Activated CD8-positive, alpha-beta memory T cell treated with anti-CD3 and anti-CD28 coated beads, Interleukin-2, amount 50 U/mL, for 1 hour (primary cell): ENCODE measurements around the gene RPS15A.
"Not testable (repeated sequence)": the region's sequence is repeated elsewhere in the genome, so short reads cannot be mapped to it uniquely, and the experiment has no call there.

Experiments used
- DNase-seq: peaks from one replicate; pipeline ENCODE4 v3.0.0-alpha.2; 2020; ENCODE audit errors: extremely low read depth

The RPS15A gene

DNA sequence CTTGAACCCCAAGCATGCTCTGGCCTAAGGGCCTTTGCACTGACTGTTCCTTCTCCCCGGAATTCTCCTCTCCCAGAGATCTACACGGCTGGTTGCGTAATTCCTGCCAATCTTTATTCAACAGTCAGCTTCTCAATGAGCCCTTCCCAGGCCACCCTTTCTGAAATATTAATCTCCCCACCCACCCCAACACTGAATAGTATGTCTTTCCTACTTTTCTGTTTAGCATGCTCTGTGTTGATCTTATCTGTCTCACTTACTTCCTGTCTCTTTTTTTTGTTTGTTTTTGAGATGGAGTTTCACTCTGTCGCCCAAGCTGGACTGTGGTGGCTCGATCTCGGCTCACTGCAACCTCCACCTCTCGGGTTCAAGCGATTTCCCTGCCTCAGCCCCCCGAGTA lies 33.5 kb downstream of the RPS15A start:
- DNase-seq = not testable (repeated sequence)

- DNase-seq = not testable (repeated sequence)
Observed at GRCh38 chr16:18742870-18743269, 47.3 kb downstream of the RPS15A start.

GRCh38 chr16:18740027-18740426 lies 50.1 kb downstream of the RPS15A start:
- DNase-seq = not testable (repeated sequence)

DNA sequence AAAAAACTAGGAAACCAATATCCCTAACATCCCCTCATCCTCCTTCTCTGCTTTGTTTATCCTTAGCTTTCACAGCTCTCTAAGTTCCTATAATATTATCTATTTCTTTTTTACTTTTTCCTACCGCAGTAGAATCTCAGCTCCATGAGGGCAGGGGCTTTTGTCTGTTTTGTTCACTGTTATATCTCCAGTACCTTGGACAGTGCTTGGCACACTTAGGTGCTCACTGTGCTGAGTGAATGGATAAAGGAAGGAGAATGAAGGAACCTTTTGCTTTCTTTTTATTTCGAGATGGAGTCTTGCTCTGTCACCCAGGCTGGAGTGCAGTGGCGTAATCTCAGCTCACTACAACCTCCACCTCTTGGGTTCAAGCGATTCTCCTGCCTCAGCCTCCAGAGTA lies 51.4 kb downstream of the RPS15A start:
- DNase-seq = not testable (repeated sequence)

GRCh38 chr16:18734279-18734678 lies 55.9 kb downstream of the RPS15A start:
- DNase-seq = not testable (repeated sequence)
